Effector memory CD8-positive, alpha-beta T cell (primary cell): ENCODE data around the gene GRK5.

Experiments
- ATAC-seq: fragments of 150-1000 bp; cut with Tn5 transposase; replicated peaks from 2 replicates; pipeline ENCODE4 v1.10.0; 2021; ENCODE audit warnings: mild to moderate bottlenecking, moderate library complexity
- DNase-seq, 3 experiments: peaks; one replicate each; pipeline ENCODE4 v3.0.0; 2021
- H3K27ac Mint-ChIP-seq, 2 donors: one replicate each; pipeline ENCODE4 v1.8.0; 2022; ENCODE audit warnings: mild to moderate bottlenecking in 2 of 2, mixed read lengths in 2 of 2, moderate library complexity in 2 of 2
- H3K27me3 Mint-ChIP-seq, 2 donors: one replicate each; pipeline ENCODE4 v1.8.0; 2022; ENCODE audit warnings: mixed read lengths in 2 of 2
- H3K36me3 Mint-ChIP-seq: one replicate; pipeline ENCODE4 v1.8.0; 2022; ENCODE audit warnings: mild to moderate bottlenecking, moderate library complexity, mixed read lengths; ENCODE audit not compliant: insufficient read depth
- H3K4me1 Mint-ChIP-seq, 2 donors: one replicate each; pipeline ENCODE4 v1.8.0; 2022; ENCODE audit warnings: low read depth in 2 of 2, mixed read lengths in 2 of 2
- H3K4me3 Mint-ChIP-seq, 2 donors: one replicate each; pipeline ENCODE4 v1.8.0; 2022; ENCODE audit warnings: mild to moderate bottlenecking in 2 of 2, mixed read lengths in 2 of 2, moderate library complexity in 2 of 2
- H3K9me3 Mint-ChIP-seq, 2 donors: one replicate each; pipeline ENCODE4 v1.8.0; 2022; ENCODE audit warnings: mixed read lengths in 2 of 2

The GRK5 gene

GRCh38 chr10:119474606-119475005, 267.2 kb downstream of the GRK5 start:
- DNase-seq: no peak
- H3K9me3 Mint-ChIP-seq: no peaks in the 10 kb centered on the region
- no peaks in the 10 kb centered on the region for H3K36me3 Mint-ChIP-seq
- no peak overlapping the region for H3K27ac Mint-ChIP-seq
- H3K4me3 Mint-ChIP-seq: no peak overlapping the region
- no peaks in the 10 kb centered on the region for H3K27me3 Mint-ChIP-seq
- ATAC-seq: no peak
- H3K4me1 Mint-ChIP-seq: peaks cover 23 to 24% of the 10 kb centered on the region in 2 donors

- H3K9me3 Mint-ChIP-seq: no peaks in the 10 kb centered on the region
- no peak overlapping the region for H3K4me3 Mint-ChIP-seq
- H3K36me3 Mint-ChIP-seq: no peaks in the 10 kb centered on the region
- no peaks in the 10 kb centered on the region for H3K27me3 Mint-ChIP-seq
- H3K27ac Mint-ChIP-seq: peak overlapping the region in 1 of 2 donors; percentile 33
- no peak for DNase-seq
- ATAC-seq: no peak
- peaks cover 24 to 26% of the 10 kb centered on the region in 2 donors for H3K4me1 Mint-ChIP-seq
Observed at GRCh38 chr10:119477444-119477843, 270.1 kb downstream of the GRK5 start.

GRCh38 chr10:119478111-119478802, 270.9 kb downstream of the GRK5 start:
- Mint-ChIP-seq H3K27ac (peak overlapping the region; percentile 33 to 54), H3K9me3 (no peaks in the 10 kb centered on the region), H3K27me3 (no peaks in the 10 kb centered on the region), H3K36me3 (no peaks in the 10 kb centered on the region), H3K4me3 (peak overlapping the region; percentile 44 to 57), H3K4me1 (peaks cover 24 to 26% of the 10 kb centered on the region in 2 donors)
- DNase-seq (peak in 1 of 3 experiments; percentile 9), ATAC-seq (peak; percentile 84)

- Mint-ChIP-seq H3K4me1 (peaks cover 24 to 26% of the 10 kb centered on the region in 2 donors), H3K27me3 (no peaks in the 10 kb centered on the region), H3K9me3 (no peaks in the 10 kb centered on the region), H3K27ac (peak overlapping the region; percentile 33 to 54), H3K36me3 (no peaks in the 10 kb centered on the region), H3K4me3 (peak overlapping the region; percentile 44 to 57)
- no peak for DNase-seq
- ATAC-seq: peak; percentile 65
Observed at GRCh38 chr10:119478811-119479341, 271.5 kb downstream of the GRK5 start.

- H3K4me3 Mint-ChIP-seq: no peak overlapping the region
- peaks cover 24 to 26% of the 10 kb centered on the region in 2 donors for H3K4me1 Mint-ChIP-seq
- ATAC-seq (no peak), DNase-seq (no peak)
- no peaks in the 10 kb centered on the region for H3K36me3 Mint-ChIP-seq
- H3K27me3 Mint-ChIP-seq: no peaks in the 10 kb centered on the region
- no peaks in the 10 kb centered on the region for H3K9me3 Mint-ChIP-seq
- no peak overlapping the region for H3K27ac Mint-ChIP-seq
Observed at GRCh38 chr10:119479532-119479931, 272.2 kb downstream of the GRK5 start.

GRCh38 chr10:119480667-119481066, 273.3 kb downstream of the GRK5 start:
- no peak for ATAC-seq
- H3K9me3 Mint-ChIP-seq: no peaks in the 10 kb centered on the region
- H3K27ac Mint-ChIP-seq: no peak overlapping the region
- no peak overlapping the region for H3K4me3 Mint-ChIP-seq
- no peak for DNase-seq
- peaks cover 24 to 26% of the 10 kb centered on the region in 2 donors for H3K4me1 Mint-ChIP-seq
- no peaks in the 10 kb centered on the region for H3K36me3 Mint-ChIP-seq
- H3K27me3 Mint-ChIP-seq: no peaks in the 10 kb centered on the region

GRCh38 chr10:119481781-119482426, 274.5 kb downstream of the GRK5 start:
- Mint-ChIP-seq H3K9me3 (no peaks in the 10 kb centered on the region), H3K27me3 (no peaks in the 10 kb centered on the region), H3K4me1 (peaks cover 24 to 26% of the 10 kb centered on the region in 2 donors), H3K27ac (no peak overlapping the region), H3K4me3 (no peak overlapping the region), H3K36me3 (no peaks in the 10 kb centered on the region)
- ATAC-seq: no peak
- no peak for DNase-seq

GRCh38 chr10:119483001-119483400, 275.6 kb downstream of the GRK5 start:
- no peaks in the 10 kb centered on the region for H3K36me3 Mint-ChIP-seq
- DNase-seq (no peak), ATAC-seq (no peak)
- H3K4me1 Mint-ChIP-seq: peaks cover 15 to 17% of the 10 kb centered on the region in 2 donors
- H3K27ac Mint-ChIP-seq: peak overlapping the region in 1 of 2 donors; percentile 47
- no peaks in the 10 kb centered on the region for H3K27me3 Mint-ChIP-seq
- H3K9me3 Mint-ChIP-seq: no peaks in the 10 kb centered on the region
- H3K4me3 Mint-ChIP-seq: no peak overlapping the region

- DNase-seq (no peak), ATAC-seq (no peak)
- no peaks in the 10 kb centered on the region for H3K9me3 Mint-ChIP-seq
- no peaks in the 10 kb centered on the region for H3K27me3 Mint-ChIP-seq
- no peak overlapping the region for H3K27ac Mint-ChIP-seq
- peaks cover 7 to 11% of the 10 kb centered on the region in 2 donors for H3K4me1 Mint-ChIP-seq
- peaks cover 5% of the 10 kb centered on the region for H3K36me3 Mint-ChIP-seq
- no peak overlapping the region for H3K4me3 Mint-ChIP-seq
Observed at GRCh38 chr10:119483839-119484238, 276.5 kb downstream of the GRK5 start.

- ATAC-seq: no peak
- H3K27ac Mint-ChIP-seq: peak overlapping the region; percentile 77 to 85
- peaks cover 14 to 17% of the 10 kb centered on the region in 2 donors for H3K4me1 Mint-ChIP-seq
- peaks cover 10% of the 10 kb centered on the region for H3K36me3 Mint-ChIP-seq
- peak overlapping the region; percentile 75 for H3K4me3 Mint-ChIP-seq
- no peaks in the 10 kb centered on the region for H3K27me3 Mint-ChIP-seq
- DNase-seq: no peak
- H3K9me3 Mint-ChIP-seq: no peaks in the 10 kb centered on the region
Observed at GRCh38 chr10:119488675-119489074, 281.3 kb downstream of the GRK5 start.

- ATAC-seq (no peak), DNase-seq (no peak)
- Mint-ChIP-seq H3K36me3 (peaks cover 10% of the 10 kb centered on the region), H3K27me3 (no peaks in the 10 kb centered on the region), H3K9me3 (no peaks in the 10 kb centered on the region), H3K4me1 (peaks cover 26 to 28% of the 10 kb centered on the region in 2 donors), H3K27ac (peak overlapping the region; percentile 85 to 89), H3K4me3 (peak overlapping the region; percentile 75)
Observed at GRCh38 chr10:119489991-119490326, 282.6 kb downstream of the GRK5 start.

GRCh38 chr10:119491966-119492757, 284.8 kb downstream of the GRK5 start:
- H3K4me3 Mint-ChIP-seq: no peak overlapping the region
- ATAC-seq (no peak), DNase-seq (no peak)
- no peaks in the 10 kb centered on the region for H3K9me3 Mint-ChIP-seq
- no peaks in the 10 kb centered on the region for H3K27me3 Mint-ChIP-seq
- H3K4me1 Mint-ChIP-seq: peaks cover 28 to 31% of the 10 kb centered on the region in 2 donors
- H3K36me3 Mint-ChIP-seq: peaks cover 10% of the 10 kb centered on the region
- peak overlapping the region in 1 of 2 donors; percentile 91 for H3K27ac Mint-ChIP-seq

GRCh38 chr10:119493155-119493554, 285.8 kb downstream of the GRK5 start:
- H3K4me1 Mint-ChIP-seq: peaks cover 28 to 34% of the 10 kb centered on the region in 2 donors
- H3K27ac Mint-ChIP-seq: peak overlapping the region; percentile 88 to 91
- peaks cover 10% of the 10 kb centered on the region for H3K36me3 Mint-ChIP-seq
- no peaks in the 10 kb centered on the region for H3K9me3 Mint-ChIP-seq
- no peak for DNase-seq
- H3K4me3 Mint-ChIP-seq: peak overlapping the region; percentile 47 to 54
- no peaks in the 10 kb centered on the region for H3K27me3 Mint-ChIP-seq
- ATAC-seq: no peak
